ENCODE data around the gene AMBRA1. TPM values are rescaled to one million over a fixed set of nuclear protein-coding genes. Genes with fewer than 3 reads are reported as not detected.

Gene AMBRA1
- total RNA-seq, 1 donor from 2014 or later, result 29.4 TPM

GRCh38 chr11:46451759-46452158, 142.1 kb downstream of the AMBRA1 start:
- H3K79me2 ChIP-seq (ENCODE audit: insufficient read depth, low read length), result peaks cover 16% of the 10 kb centered on the region
- no peak for TF ChIP-seq EZH2 (IDR thresholded peaks at IDR 0.05; ENCODE audit: insufficient read depth, low read length)
- no peak for TF ChIP-seq CTCF (IDR thresholded peaks at IDR 0.05; ENCODE audit: insufficient read depth, low read depth, low read length)
- Mint-ChIP-seq H3K4me3 (ENCODE audit: unreplicated experiment) (no peak overlapping the region), H3K4me1 (ENCODE audit: low read depth, unreplicated experiment) (peaks cover 19% of the 10 kb centered on the region), H3K27me3 (ENCODE audit: low read depth, unreplicated experiment) (no peaks in the 10 kb centered on the region), H3K9me3 (ENCODE audit: unreplicated experiment) (no peaks in the 10 kb centered on the region), H3K36me3 (ENCODE audit: low read depth, unreplicated experiment) (peaks cover 10% of the 10 kb centered on the region), H3K27ac (ENCODE audit: unreplicated experiment) (no peak overlapping the region)
- H3K9ac ChIP-seq (ENCODE audit: low read length), result no peak overlapping the region
- no peaks in the 10 kb centered on the region for H3K9me3 ChIP-seq (ENCODE audit: insufficient read depth, low read depth, low read length)
- DNase-seq (ENCODE audit: low read depth) (no peak), FAIRE-seq (no peak)
- no peak overlapping the region for H3K4me3 ChIP-seq (ENCODE audit: insufficient read depth, low read depth, low read length)
- no peaks in the 10 kb centered on the region for H3K4me1 ChIP-seq (ENCODE audit: insufficient read depth, low read length)
- no peak overlapping the region for H2AFZ ChIP-seq (ENCODE audit: low read depth, low read length)
- H4K20me1 ChIP-seq (ENCODE audit: insufficient read depth, low read length), result peaks cover 67% of the 10 kb centered on the region
- H3K4me2 ChIP-seq (ENCODE audit: low read length), result no peak overlapping the region
- no peaks in the 10 kb centered on the region for H3K27me3 ChIP-seq (ENCODE audit: insufficient read depth, low read length)
- no peak overlapping the region for H3K27ac ChIP-seq (ENCODE audit: low read depth, low read length)
- no peaks in the 10 kb centered on the region for H3K36me3 ChIP-seq (ENCODE audit: insufficient read depth, low read length)

- DNase-seq (ENCODE audit: low read depth), result peak; percentile 66
- no peaks in the 10 kb centered on the region for H3K27me3 Mint-ChIP-seq (ENCODE audit: low read depth, unreplicated experiment)
- H3K9me3 ChIP-seq (ENCODE audit: insufficient read depth, low read depth, low read length), result no peaks in the 10 kb centered on the region
Measured at GRCh38 chr11:46450846-46451477, 142.9 kb downstream of the AMBRA1 start.

More at GRCh38 chr11:46450846-46451477, 142.9 kb downstream of the AMBRA1 start:
- no peaks in the 10 kb centered on the region for H3K27me3 ChIP-seq (ENCODE audit: insufficient read depth, low read length)
- H3K4me2 ChIP-seq (ENCODE audit: low read length), result no peak overlapping the region
- Mint-ChIP-seq H3K27ac (ENCODE audit: unreplicated experiment) (no peak overlapping the region), H3K36me3 (ENCODE audit: low read depth, unreplicated experiment) (peaks cover 10% of the 10 kb centered on the region), H3K9me3 (ENCODE audit: unreplicated experiment) (no peaks in the 10 kb centered on the region), H3K4me3 (ENCODE audit: unreplicated experiment) (no peak overlapping the region), H3K4me1 (ENCODE audit: low read depth, unreplicated experiment) (peaks cover 21% of the 10 kb centered on the region)
- H3K4me1 ChIP-seq (ENCODE audit: insufficient read depth, low read length), result no peaks in the 10 kb centered on the region
- H3K9ac ChIP-seq (ENCODE audit: low read length), result no peak overlapping the region
- FAIRE-seq, result no peak
- no peak overlapping the region for H3K4me3 ChIP-seq (ENCODE audit: insufficient read depth, low read depth, low read length)
- peaks cover 16% of the 10 kb centered on the region for H3K79me2 ChIP-seq (ENCODE audit: insufficient read depth, low read length)
- H4K20me1 ChIP-seq (ENCODE audit: insufficient read depth, low read length), result peaks cover 67% of the 10 kb centered on the region
- H3K27ac ChIP-seq (ENCODE audit: low read depth, low read length), result no peak overlapping the region
- no peak overlapping the region for H2AFZ ChIP-seq (ENCODE audit: low read depth, low read length)
- no peaks in the 10 kb centered on the region for H3K36me3 ChIP-seq (ENCODE audit: insufficient read depth, low read length)
- TF ChIP-seq CTCF (IDR thresholded peaks at IDR 0.05; ENCODE audit: insufficient read depth, low read depth, low read length) (no peak), EZH2 (IDR thresholded peaks at IDR 0.05; ENCODE audit: insufficient read depth, low read length) (no peak)
